ENCODE measurements around the gene ABCA1.

Gene ABCA1

GRCh38 chr9:104819033-104819432 is 108.9 kb downstream of the ABCA1 start:
- no peak for DNase-seq (ENCODE audit: low read depth)
- no peak overlapping the region for H3K4me3 ChIP-seq (ENCODE audit: low read depth, low read length)
- TF ChIP-seq CTCF (IDR thresholded peaks at IDR 0.05; ENCODE audit: control insufficient read depth, extremely low read depth, insufficient read depth), result no peak

- H3K4me3 ChIP-seq (ENCODE audit: low read depth, low read length), result no peak overlapping the region
- no peak for TF ChIP-seq CTCF (IDR thresholded peaks at IDR 0.05; ENCODE audit: control insufficient read depth, extremely low read depth, insufficient read depth)
- no peak for DNase-seq (ENCODE audit: low read depth)
Observed at GRCh38 chr9:104817437-104817836, 110.5 kb downstream of the ABCA1 start.

GRCh38 chr9:104815851-104816565 is 111.9 kb downstream of the ABCA1 start:
- no peak overlapping the region for H3K4me3 ChIP-seq (ENCODE audit: low read depth, low read length)
- no peak for TF ChIP-seq CTCF (IDR thresholded peaks at IDR 0.05; ENCODE audit: control insufficient read depth, extremely low read depth, insufficient read depth)
- no peak for DNase-seq (ENCODE audit: low read depth)

GRCh38 chr9:104810421-104811339 is 117.3 kb downstream of the ABCA1 start:
- H3K4me3 ChIP-seq (ENCODE audit: low read depth, low read length), result no peak overlapping the region
- DNase-seq (ENCODE audit: low read depth), result peak; percentile 87
- no peak for TF ChIP-seq CTCF (IDR thresholded peaks at IDR 0.05; ENCODE audit: control insufficient read depth, extremely low read depth, insufficient read depth)

GRCh38 chr9:104808035-104808614 is 119.8 kb downstream of the ABCA1 start:
- DNase-seq (ENCODE audit: low read depth), result no peak
- peak; percentile 22; the same call in 1 of the 2 replicates for TF ChIP-seq CTCF (IDR thresholded peaks at IDR 0.05; ENCODE audit: control insufficient read depth, extremely low read depth, insufficient read depth)
- H3K4me3 ChIP-seq (ENCODE audit: low read depth, low read length), result no peak overlapping the region

GRCh38 chr9:104805441-104805840 is 122.5 kb downstream of the ABCA1 start:
- no peak for TF ChIP-seq CTCF (IDR thresholded peaks at IDR 0.05; ENCODE audit: control insufficient read depth, extremely low read depth, insufficient read depth)
- no peak for DNase-seq (ENCODE audit: low read depth)
- H3K4me3 ChIP-seq (ENCODE audit: low read depth, low read length), result no peak overlapping the region
